ENCODE measurements around the gene CYLD.

DNA sequence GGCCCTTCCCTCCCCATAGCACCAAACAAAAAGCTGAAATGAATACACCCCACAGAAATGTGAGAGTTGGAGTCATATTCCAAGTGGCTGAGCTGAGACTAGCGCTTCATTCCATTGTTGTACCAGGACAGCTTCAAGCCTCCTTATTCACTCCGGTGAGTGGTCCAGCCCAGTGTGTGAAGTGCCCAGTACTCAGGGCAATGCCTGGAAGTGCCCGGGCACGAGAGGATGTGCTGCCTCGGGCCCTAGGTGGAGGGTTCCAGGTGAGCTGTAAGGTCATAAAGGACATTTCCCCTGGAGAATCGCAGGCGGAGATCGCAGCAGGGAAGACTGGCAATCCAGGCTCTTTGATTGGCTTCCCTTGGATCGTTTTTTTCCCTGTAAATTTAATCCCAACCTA, 5.4 kb upstream of the CYLD start:
- TF ChIP-seq CTCF (conservative IDR thresholded peaks at IDR 0.05; ENCODE audit: low read depth, low read length) (no peak), RCOR1 (IDR thresholded peaks at IDR 0.05; ENCODE audit: insufficient replicate concordance, low read length) (no peak), POLR2A (IDR thresholded peaks at IDR 0.05; ENCODE audit: low read depth, low read length) (no peak), RAD21 (IDR thresholded peaks at IDR 0.05; ENCODE audit: low read length) (no peak), CEBPB (IDR thresholded peaks at IDR 0.05; ENCODE audit: low read depth, low read length) (no peak), USF2 (IDR thresholded peaks at IDR 0.05; ENCODE audit: low read depth, low read length) (no peak), BHLHE40 (IDR thresholded peaks at IDR 0.05; ENCODE audit: low read depth, low read length) (no peak), CHD1 (IDR thresholded peaks at IDR 0.05; ENCODE audit: low read depth, low read length) (no peak), RFX5 (IDR thresholded peaks at IDR 0.05; ENCODE audit: low read depth, low read length) (no peak)
- TF ChIP-seq, protein P1, sequence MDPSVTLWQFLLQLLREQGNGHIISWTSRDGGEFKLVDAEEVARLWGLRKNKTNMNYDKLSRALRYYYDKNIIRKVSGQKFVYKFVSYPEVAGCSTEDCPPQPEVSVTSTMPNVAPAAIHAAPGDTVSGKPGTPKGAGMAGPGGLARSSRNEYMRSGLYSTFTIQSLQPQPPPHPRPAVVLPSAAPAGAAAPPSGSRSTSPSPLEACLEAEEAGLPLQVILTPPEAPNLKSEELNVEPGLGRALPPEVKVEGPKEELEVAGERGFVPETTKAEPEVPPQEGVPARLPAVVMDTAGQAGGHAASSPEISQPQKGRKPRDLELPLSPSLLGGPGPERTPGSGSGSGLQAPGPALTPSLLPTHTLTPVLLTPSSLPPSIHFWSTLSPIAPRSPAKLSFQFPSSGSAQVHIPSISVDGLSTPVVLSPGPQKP (IDR thresholded peaks at IDR 0.05; ENCODE audit: borderline replicate concordance, low read depth, low read length) = no peak

Measured in IMR-90 (cell line).